Testis (tissue), 3 donors: ENCODE data around the gene YEATS2. TPM values are rescaled to one million over a fixed set of nuclear protein-coding genes. Genes with fewer than 3 reads are reported as not detected.

Experiments
- DNase-seq: peaks from one replicate; pipeline ENCODE4 v3.0.0-alpha.2; 2019
- H3K27ac ChIP-seq, 2 donors: fragments of 200-600 bp; sonication (generic); one replicate each; pipeline ENCODE4 v1.5.1; 2019
- H3K27me3 ChIP-seq: fragments of 200-600 bp; sonication (generic); one replicate; pipeline ENCODE4 v1.5.1; 2019
- H3K36me3 ChIP-seq: fragments of 200-600 bp; sonication (generic); one replicate; pipeline ENCODE4 v1.5.1; 2017; ENCODE audit warnings: low read depth; ENCODE audit errors: missing control alignments
- H3K4me1 ChIP-seq: fragments of 200-600 bp; sonication (generic); one replicate; pipeline ENCODE4 v1.5.1; 2019
- H3K4me3 ChIP-seq, 2 donors: fragments of 200-600 bp; sonication (generic); one replicate each; pipeline ENCODE4 v1.5.1; 2017 to 2019
- H3K9me3 ChIP-seq: fragments of 200-600 bp; sonication (generic); one replicate; pipeline ENCODE4 v1.5.1; 2017
- CTCF ChIP-seq, 3 experiments: fragments of 450-650 bp in 2 of 3; fragments of 200-600 bp in 1 of 3; sonication (generic) in 1 of 3; IDR thresholded peaks; one replicate each; pipeline ENCODE4 v1.5.1; 2016 to 2019; ENCODE audit warnings: antibody characterized with exemption in 3 of 3, mild to moderate bottlenecking in 2 of 3, moderate library complexity in 1 of 3
- POLR2A ChIP-seq: fragments of 450-650 bp; IDR thresholded peaks from one replicate; pipeline ENCODE4 v1.6.1; 2017; ENCODE audit warnings: antibody characterized with exemption, mild to moderate bottlenecking, moderate library complexity
- WGBS, 2 donors: methylation state at CpG; one replicate each; pipeline ENCODE4 v1.1.5; 2018; 5-methylcytosine and 5-hydroxymethylcytosine counted together
- intact Hi-C: fragments of 100-400 bp; cut with DNase I; formaldehyde crosslinking; loops from one replicate; pipeline ENCODE4 v1.15.1; 2023; ENCODE audit warnings: low total_unique reads
- polyA plus RNA-seq: library from polyadenylated mRNA; stranded (reverse); fragments of 350-450 nt; fragmentation: Illumina TruSeq; extraction: RNeasy Lipid Tissue Mini Kit (QIAGEN cat#74804); gene quantifications from one replicate; pipeline ENCODE4 v1.2.3, GENCODE V29; 2014; ENCODE audit warnings: low read depth, low replicate concordance; ENCODE audit not compliant: insufficient read depth
- total RNA-seq, 2 donors: library from RNA; depleted of rRNA; stranded (reverse); fragments of >200 nt; gene quantifications; one replicate each; pipeline ENCODE4 v1.2.3, GENCODE V29; 2016

The YEATS2 gene
- total and polyA plus RNA-seq, 3 donors from 2014 or later = 19.3 to 41.7 (median 39.9) TPM

GRCh38 chr3:183807209-183807728 is 109.7 kb downstream of the YEATS2 start:
- TF ChIP-seq POLR2A (no peak), CTCF (IDR thresholded peaks at IDR 0.05) (no peak)
- WGBS, 2 donors = 92 to 93% methylated on average over 12 of the region's 12 CpGs
- intact Hi-C loops = no loop called here

GRCh38 chr3:183807881-183808280 is 110.3 kb downstream of the YEATS2 start:
- intact Hi-C loops = no loop called here
- no peak overlapping the region for H3K4me3 ChIP-seq
- DNase-seq = no peak
- no peaks in the 10 kb centered on the region for H3K27me3 ChIP-seq
- no peak overlapping the region for H3K27ac ChIP-seq
- 90 to 92% methylated on average over 12 of the region's 12 CpGs for WGBS, 2 donors
- no peaks in the 10 kb centered on the region for H3K9me3 ChIP-seq
- TF ChIP-seq CTCF (IDR thresholded peaks at IDR 0.05) (no peak), POLR2A (no peak)
- H3K4me1 ChIP-seq = no peaks in the 10 kb centered on the region
- no peaks in the 10 kb centered on the region for H3K36me3 ChIP-seq

More at GRCh38 chr3:183807209-183807728, 109.7 kb downstream of the YEATS2 start:
- Histone ChIP-seq H3K36me3 (no peaks in the 10 kb centered on the region), H3K4me3 (no peak overlapping the region), H3K27me3 (no peaks in the 10 kb centered on the region), H3K4me1 (no peaks in the 10 kb centered on the region), H3K9me3 (no peaks in the 10 kb centered on the region), H3K27ac (no peak overlapping the region)
- no peak for DNase-seq

DNA sequence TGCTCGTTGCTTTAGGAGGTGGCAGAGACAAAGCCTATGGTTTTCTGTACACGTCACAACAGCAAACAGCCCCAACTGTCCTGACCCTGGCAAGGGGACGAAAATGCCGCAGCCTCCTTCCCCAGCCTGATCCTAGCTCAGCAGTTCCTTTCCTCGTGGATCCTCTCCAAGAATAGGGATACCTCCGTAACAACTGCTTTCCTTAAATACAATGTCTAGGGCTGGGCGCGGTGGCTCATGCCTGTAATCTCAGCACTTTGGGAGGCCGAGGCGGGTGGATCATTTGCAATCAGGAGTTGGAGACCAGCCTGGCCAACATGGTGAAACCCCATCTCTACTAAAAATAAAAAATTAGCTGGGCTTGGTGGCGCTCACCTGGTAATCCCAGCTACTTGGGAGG is 110.8 kb downstream of the YEATS2 start:
- no peak for TF ChIP-seq POLR2A
- no peak for TF ChIP-seq CTCF (IDR thresholded peaks at IDR 0.05)
- intact Hi-C loops = no loop called here
- H3K9me3 ChIP-seq = no peaks in the 10 kb centered on the region
- H3K4me3 ChIP-seq = no peak overlapping the region
- no peak overlapping the region for H3K27ac ChIP-seq
- H3K36me3 ChIP-seq = no peaks in the 10 kb centered on the region
- DNase-seq = no peak
- 92 to 98% methylated on average over 11 of the region's 11 CpGs for WGBS, 2 donors
- no peaks in the 10 kb centered on the region for H3K4me1 ChIP-seq
- no peaks in the 10 kb centered on the region for H3K27me3 ChIP-seq

GRCh38 chr3:183809270-183809669 is 111.7 kb downstream of the YEATS2 start:
- H3K9me3 ChIP-seq = no peaks in the 10 kb centered on the region
- TF ChIP-seq POLR2A (no peak), CTCF (IDR thresholded peaks at IDR 0.05) (no peak)
- 89 to 92% methylated on average over 5 of the region's 5 CpGs for WGBS, 2 donors
- no peak overlapping the region for H3K27ac ChIP-seq
- intact Hi-C loops = no loop called here
- DNase-seq = no peak
- no peaks in the 10 kb centered on the region for H3K4me1 ChIP-seq
- no peaks in the 10 kb centered on the region for H3K36me3 ChIP-seq
- no peaks in the 10 kb centered on the region for H3K27me3 ChIP-seq
- H3K4me3 ChIP-seq = no peak overlapping the region
